Suprapubic skin (tissue), 4 donors: Measurements from ENCODE around the gene FCGBP.

Source experiments
- CTCF ChIP-seq, 2 donors: fragments of 200-600 bp in 1 of 2; fragments of 450-650 bp in 1 of 2; sonication (generic) in 1 of 2; IDR thresholded peaks; one replicate each; pipeline ENCODE4 v1.5.1; 2016 to 2019; ENCODE audit warnings: antibody characterized with exemption in 2 of 2, mild to moderate bottlenecking in 1 of 2, moderate library complexity in 1 of 2
- POLR2A ChIP-seq, 2 donors: fragments of 450-650 bp; IDR thresholded peaks; one replicate each; pipeline ENCODE4 v1.6.1; 2017; ENCODE audit warnings: antibody characterized with exemption in 2 of 2, mild to moderate bottlenecking in 2 of 2, moderate library complexity in 2 of 2
- POLR2AphosphoS5 ChIP-seq, 3 donors: sonication (generic); formaldehyde crosslinking; IDR thresholded peaks; one replicate each; pipeline ENCODE4 v1.6.1; 2017; ENCODE audit warnings: antibody characterized with exemption in 3 of 3

- TF ChIP-seq CTCF (IDR thresholded peaks at IDR 0.05) (no peak), POLR2A (IDR thresholded peaks at IDR 0.05) (no peak), POLR2AphosphoS5 (IDR thresholded peaks at IDR 0.05) (no peak)
These were observed 20.6 kb downstream of the FCGBP start for GRCh38 chr19:39913682-39914333.
